KMS-11 (cell line): ENCODE results near the gene PRB4.
A peak's percentile ranks its signal among the peaks of the same experiment; 100 is the strongest.
"Not testable (repeated sequence)": the region's sequence is repeated elsewhere in the genome, so short reads cannot be mapped to it uniquely, and the experiment has no call there.

ENCODE experiments used
- H2AFZ ChIP-seq: fragments of 200-600 bp; sonication (generic); 2 replicates; pipeline ENCODE4 v1.6.1; 2016; ENCODE audit warnings: antibody characterized with exemption, mixed run types, low read depth
- H3K27ac ChIP-seq: fragments of 200-600 bp; sonication (generic); 2 replicates; pipeline ENCODE4 v1.6.1; 2016; ENCODE audit warnings: mild to moderate bottlenecking, mixed run types
- H3K27me3 ChIP-seq: fragments of 200-600 bp; sonication (generic); 2 replicates; pipeline ENCODE4 v1.6.1; 2017; ENCODE audit warnings: mild to moderate bottlenecking, low read depth, mixed run types, moderate library complexity; ENCODE audit not compliant: insufficient read depth
- H3K36me3 ChIP-seq: fragments of 200-600 bp; sonication (generic); 2 replicates; pipeline ENCODE4 v1.6.1; 2017; ENCODE audit warnings: mild to moderate bottlenecking, mixed run types; ENCODE audit not compliant: insufficient read depth
- H3K4me1 ChIP-seq: fragments of 200-600 bp; sonication (generic); 2 replicates; pipeline ENCODE4 v1.6.1; 2016; ENCODE audit warnings: mild to moderate bottlenecking, low read depth, mixed run types; ENCODE audit not compliant: poor library complexity, severe bottlenecking
- H3K4me2 ChIP-seq: fragments of 200-600 bp; sonication (generic); 2 replicates; pipeline ENCODE4 v1.7.0; 2016; ENCODE audit warnings: mild to moderate bottlenecking, mixed run types
- H3K4me3 ChIP-seq: fragments of 200-600 bp; sonication (generic); IDR thresholded peaks from 2 replicates; pipeline ENCODE4 v1.6.1; 2017; ENCODE audit warnings: low read depth, low read length, mixed read lengths; ENCODE audit not compliant: insufficient read depth
- H3K79me2 ChIP-seq: fragments of 200-600 bp; sonication (generic); 2 replicates; pipeline ENCODE4 v1.6.1; 2016; ENCODE audit warnings: low read depth, mixed run types; ENCODE audit not compliant: insufficient read depth
- H3K9ac ChIP-seq: fragments of 200-600 bp; sonication (generic); 2 replicates; pipeline ENCODE4 v1.6.1; 2016; ENCODE audit warnings: mild to moderate bottlenecking, mixed run types
- H4K20me1 ChIP-seq: fragments of 200-600 bp; sonication (generic); 2 replicates; pipeline ENCODE4 v1.6.1; 2016; ENCODE audit warnings: mild to moderate bottlenecking, mixed run types; ENCODE audit not compliant: insufficient read depth
- CTCF ChIP-seq: fragments of 200-600 bp; sonication (generic); conservative IDR thresholded peaks from 2 replicates; pipeline ENCODE4 v1.6.1; 2017; ENCODE audit warnings: low read depth, mild to moderate bottlenecking, antibody characterized with exemption, low read length, moderate library complexity, mixed read lengths

Gene PRB4

GRCh38 chr12:11310336-11310735 lies at the start of gene PRB4:
Gene PRB4, minus strand, starts transcription at chr12:11310436. Its CDS starts 38 bp downstream, at chr12:11310398.
- no peaks in the 10 kb centered on the region for H3K79me2 ChIP-seq
- no peak for TF ChIP-seq CTCF
- H3K9ac ChIP-seq: no peak within 1 kb of the TSS
- no peak within 1 kb of the TSS for H3K27ac ChIP-seq
- no peak within 1 kb of the TSS for H2AFZ ChIP-seq
- no peaks in the 10 kb centered on the region for H3K36me3 ChIP-seq
- H3K4me2 ChIP-seq: no peak within 1 kb of the TSS
- H4K20me1 ChIP-seq: no peaks in the 10 kb centered on the region
- H3K4me1 ChIP-seq: no peaks in the 10 kb centered on the region
- H3K4me3 ChIP-seq: no peak within 1 kb of the TSS
- no peaks in the 10 kb centered on the region for H3K27me3 ChIP-seq

DNA sequence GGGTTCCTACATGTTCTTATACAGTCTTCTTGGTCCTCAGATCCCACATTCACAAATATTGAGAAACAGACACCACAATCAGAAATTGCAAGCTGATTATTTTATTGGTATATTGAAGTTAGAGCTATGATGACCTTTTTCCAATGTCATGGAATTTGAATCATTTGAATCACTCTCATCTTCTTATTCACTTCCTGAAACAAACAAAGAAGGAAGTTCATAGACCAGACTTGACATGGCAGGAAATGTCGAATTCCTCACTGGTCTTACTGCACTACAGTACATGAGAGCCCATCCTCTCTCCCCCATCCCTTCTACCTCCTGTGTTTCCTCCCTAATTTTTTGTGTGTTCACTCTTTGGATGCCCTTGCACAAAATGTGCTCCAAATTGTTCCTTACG lies 41.5 kb upstream of the PRB4 start:
- H3K9ac ChIP-seq, H3K4me1 ChIP-seq, H2AFZ ChIP-seq, H3K79me2 ChIP-seq, H3K27ac ChIP-seq, H3K4me3 ChIP-seq, H3K4me2 ChIP-seq, H3K36me3 ChIP-seq, H3K27me3 ChIP-seq, H4K20me1 ChIP-seq: not testable (repeated sequence)

- no peak for TF ChIP-seq CTCF
- H3K4me2 ChIP-seq: no peak overlapping the region
These were observed 38.2 kb upstream of the PRB4 start for GRCh38 chr12:11348439-11348838.

GRCh38 chr12:11347810-11348209 lies 37.6 kb upstream of the PRB4 start:
- no peak overlapping the region for H3K4me3 ChIP-seq
- no peaks in the 10 kb centered on the region for H4K20me1 ChIP-seq
- H3K27me3 ChIP-seq: no peaks in the 10 kb centered on the region
- no peak overlapping the region for H3K9ac ChIP-seq
- no peak overlapping the region for H3K27ac ChIP-seq
- no peak overlapping the region for H3K4me2 ChIP-seq
- H3K79me2 ChIP-seq: no peaks in the 10 kb centered on the region
- no peaks in the 10 kb centered on the region for H3K4me1 ChIP-seq
- peak; percentile 39 for TF ChIP-seq CTCF
- no peak overlapping the region for H2AFZ ChIP-seq
- H3K36me3 ChIP-seq: no peaks in the 10 kb centered on the region

More at GRCh38 chr12:11348439-11348838, 38.2 kb upstream of the PRB4 start:
- H3K9ac ChIP-seq: no peak overlapping the region
- H3K27ac ChIP-seq: no peak overlapping the region
- H3K4me1 ChIP-seq: no peaks in the 10 kb centered on the region
- H3K79me2 ChIP-seq: no peaks in the 10 kb centered on the region
- H3K36me3 ChIP-seq: no peaks in the 10 kb centered on the region
- H3K27me3 ChIP-seq: no peaks in the 10 kb centered on the region
- no peaks in the 10 kb centered on the region for H4K20me1 ChIP-seq
- H3K4me3 ChIP-seq: no peak overlapping the region
- no peak overlapping the region for H2AFZ ChIP-seq

- Histone ChIP-seq H3K9ac (no peak overlapping the region), H4K20me1 (no peaks in the 10 kb centered on the region), H3K4me2 (no peak overlapping the region), H3K4me3 (no peak overlapping the region), H3K4me1 (no peaks in the 10 kb centered on the region), H3K27ac (no peak overlapping the region), H3K27me3 (no peaks in the 10 kb centered on the region), H3K36me3 (no peaks in the 10 kb centered on the region), H3K79me2 (no peaks in the 10 kb centered on the region), H2AFZ (no peak overlapping the region)
- TF ChIP-seq CTCF: no peak
These were observed 34.3 kb upstream of the PRB4 start for GRCh38 chr12:11344500-11344899.
